Thyroid gland (tissue), 4 donors: ENCODE results near the gene DES.

ENCODE experiments used
- CTCF ChIP-seq, 6 experiments: fragments of 200-600 bp in 3 of 6; fragments of 450-650 bp in 3 of 6; sonication (generic) in 3 of 6; IDR thresholded peaks; one replicate each; pipeline ENCODE4 v1.5.1; 2016 to 2019; ENCODE audit warnings: antibody characterized with exemption in 6 of 6, mild to moderate bottlenecking in 2 of 6, inconsistent platforms in 1 of 6, moderate library complexity in 1 of 6
- POLR2A ChIP-seq, 2 donors: fragments of 450-650 bp; IDR thresholded peaks; one replicate each; pipeline ENCODE4 v1.6.1; 2017; ENCODE audit warnings: antibody characterized with exemption in 2 of 2, mild to moderate bottlenecking in 2 of 2, moderate library complexity in 1 of 2

DNA sequence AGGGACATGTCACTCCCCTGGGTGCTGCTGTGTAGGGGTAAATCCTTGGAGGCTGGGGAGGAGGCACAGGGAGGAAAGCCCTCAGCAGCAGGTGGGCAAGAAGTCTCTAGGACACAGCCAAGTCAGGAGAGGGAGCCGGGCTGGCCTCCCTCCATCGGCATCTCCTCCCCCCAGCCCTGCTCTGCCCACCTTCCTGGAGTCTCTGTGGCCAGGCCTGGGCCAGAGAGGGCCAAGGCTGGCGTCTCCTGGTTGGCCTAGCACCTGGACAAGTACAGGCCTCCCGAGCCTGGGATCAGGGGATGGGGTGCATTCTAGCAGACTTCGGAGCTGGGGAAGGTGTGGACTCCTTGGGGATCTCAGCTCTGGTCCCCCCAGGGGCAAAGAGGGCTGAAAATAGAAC is 18.3 kb downstream of the DES start:
- TF ChIP-seq POLR2A (IDR thresholded peaks at IDR 0.05) (no peak), CTCF (IDR thresholded peaks at IDR 0.05) (no peak)
